Stimulated activated CD4-positive, alpha-beta T cell treated with anti-CD3 and anti-CD28 coated beads, Interleukin-15, amount 100 ng/mL, for 48 hours (primary cell): Measurements from ENCODE around the gene CD44.

ENCODE experiments used
- DNase-seq, 2 donors: peaks; one replicate each; pipeline ENCODE4 v3.0.0-alpha.2; 2020; ENCODE audit warnings: low read depth in 2 of 2

CD44 gene

DNA sequence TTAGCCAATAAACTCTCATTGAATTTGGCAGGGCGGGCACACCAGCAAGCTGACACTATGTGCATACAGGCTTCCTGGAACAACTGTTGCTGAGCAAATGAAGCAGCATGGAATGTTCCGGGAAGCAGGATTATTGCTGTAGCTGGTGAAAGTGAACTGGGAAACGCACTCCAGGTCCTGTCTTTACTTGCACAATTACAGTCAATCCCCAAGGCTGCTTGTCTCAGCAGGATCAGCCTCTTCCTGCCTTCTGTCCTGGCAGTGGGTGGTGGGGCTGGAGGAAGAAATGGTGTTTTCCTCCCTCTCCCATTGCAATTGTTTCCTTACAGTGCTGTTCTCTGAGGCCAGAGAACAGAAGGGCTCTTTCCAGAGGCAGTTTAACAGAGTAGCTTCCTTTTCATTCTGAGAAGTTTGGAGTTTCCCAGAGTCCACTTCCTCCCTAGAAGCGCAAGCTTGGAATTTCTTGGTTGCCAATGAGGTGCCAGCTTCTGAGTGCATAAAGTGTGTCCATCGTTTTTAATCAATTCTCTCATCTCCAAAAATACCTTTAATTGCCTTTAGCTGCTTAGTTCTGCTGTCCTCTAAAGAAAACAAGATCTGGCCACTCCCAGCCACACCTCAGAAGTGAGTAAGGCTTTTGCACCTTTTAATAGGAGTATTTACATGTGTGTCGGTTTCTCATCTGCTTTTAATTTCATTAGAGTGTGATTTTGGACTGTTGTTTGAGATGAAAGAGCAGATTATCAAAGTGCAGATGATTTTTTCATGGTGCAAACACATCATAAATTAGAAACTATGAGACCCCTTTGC, 19.9 kb downstream of the CD44 start:
- DNase-seq, result no peak

DNA sequence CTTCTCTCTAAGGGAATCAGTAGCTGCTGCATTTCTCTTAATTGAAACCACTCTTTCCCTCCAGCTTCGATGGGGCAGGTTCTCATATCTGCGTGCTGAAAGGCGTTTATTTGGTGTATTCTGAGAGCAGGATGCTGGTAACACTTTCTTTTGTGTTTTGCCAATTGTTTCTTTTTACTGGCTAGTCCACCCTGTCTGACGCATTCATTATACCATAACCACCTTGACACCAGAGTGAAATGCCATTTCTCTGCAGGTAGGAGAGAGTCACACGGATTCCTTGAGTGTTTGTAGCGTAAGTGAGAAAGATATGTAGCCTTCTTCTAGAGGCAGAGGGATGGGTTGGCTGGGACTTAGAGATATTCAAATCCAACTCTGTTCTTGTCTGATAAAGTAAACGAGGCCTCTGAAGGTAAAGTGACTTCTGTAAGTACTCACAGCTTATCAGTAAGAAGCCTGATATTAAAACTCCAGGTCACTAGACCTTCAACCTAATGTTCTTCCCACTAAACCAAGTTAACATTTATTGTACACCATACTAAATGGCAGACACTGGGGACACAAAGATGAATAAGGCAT, 21.4 kb downstream of the CD44 start:
- no peak for DNase-seq

DNA sequence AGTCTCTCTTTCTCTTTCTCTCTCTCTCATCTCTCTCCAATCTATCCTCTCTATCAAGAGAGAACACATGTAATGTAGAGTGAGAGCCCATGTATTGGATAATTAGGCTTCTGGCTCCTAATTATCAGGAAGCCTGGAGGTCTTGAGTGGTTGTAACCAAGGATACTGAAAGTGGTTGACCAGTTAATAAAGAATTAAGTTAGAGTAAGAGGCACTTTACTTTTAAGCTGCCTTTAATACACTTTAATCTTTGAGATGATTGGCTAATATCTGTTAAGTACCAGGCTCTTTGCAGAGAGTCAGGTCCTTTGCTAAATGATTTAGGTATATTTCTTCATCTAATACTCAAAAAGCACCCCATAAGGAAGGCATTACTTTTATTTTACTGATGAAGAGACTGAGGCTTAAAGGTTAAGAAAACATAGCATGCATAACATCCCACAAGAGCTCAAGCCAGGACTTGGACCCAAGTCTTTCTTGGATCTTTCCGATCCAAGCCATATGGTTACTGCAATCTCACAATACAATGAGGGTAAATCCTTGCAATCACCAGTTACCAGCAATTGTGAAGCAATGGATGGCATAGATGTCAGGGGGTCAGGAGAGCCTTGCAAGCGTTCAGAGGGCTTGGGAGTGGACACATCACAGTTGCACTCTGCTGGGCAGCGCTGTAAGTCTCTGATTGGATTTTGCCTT, 22.1 kb downstream of the CD44 start:
- no peak for DNase-seq

DNA sequence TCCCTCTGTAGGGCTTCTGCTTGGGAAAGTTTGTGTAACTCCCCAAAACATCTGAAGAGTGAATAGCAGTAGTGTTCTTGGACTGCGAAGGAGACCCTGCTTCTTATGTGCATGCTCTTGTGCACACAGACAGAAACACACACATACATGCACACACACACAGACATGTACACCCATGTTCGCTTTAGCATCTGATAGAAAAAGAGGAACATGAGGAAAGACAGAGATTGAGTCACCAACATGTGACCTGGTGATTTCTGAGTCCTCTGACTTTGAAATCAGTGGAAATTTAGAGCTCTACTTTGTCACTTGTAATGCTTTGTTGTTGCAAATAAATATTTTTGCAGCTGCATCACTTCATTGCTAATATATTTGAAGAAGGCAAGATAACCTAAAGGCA, 23.8 kb downstream of the CD44 start:
- no peak for DNase-seq

DNA sequence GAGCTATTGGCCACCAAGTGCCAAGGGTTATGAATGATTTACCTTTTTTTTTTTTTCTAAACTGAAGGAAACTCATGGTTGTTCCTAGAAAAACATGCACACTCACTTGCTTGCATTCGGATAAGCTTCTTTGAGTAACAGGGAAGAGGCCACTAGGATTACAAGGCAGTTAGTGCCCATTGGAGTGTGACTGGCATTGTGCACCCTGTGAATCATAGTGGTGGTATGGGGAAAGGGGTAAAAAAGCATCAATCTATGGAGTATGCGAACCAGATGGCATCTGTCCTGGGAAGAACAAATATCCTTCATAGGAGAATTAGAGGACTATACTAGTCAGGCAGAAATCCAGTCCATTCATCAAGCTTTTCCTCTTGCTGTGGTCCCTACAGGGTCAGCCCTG, 24.2 kb downstream of the CD44 start:
- no peak for DNase-seq

DNA sequence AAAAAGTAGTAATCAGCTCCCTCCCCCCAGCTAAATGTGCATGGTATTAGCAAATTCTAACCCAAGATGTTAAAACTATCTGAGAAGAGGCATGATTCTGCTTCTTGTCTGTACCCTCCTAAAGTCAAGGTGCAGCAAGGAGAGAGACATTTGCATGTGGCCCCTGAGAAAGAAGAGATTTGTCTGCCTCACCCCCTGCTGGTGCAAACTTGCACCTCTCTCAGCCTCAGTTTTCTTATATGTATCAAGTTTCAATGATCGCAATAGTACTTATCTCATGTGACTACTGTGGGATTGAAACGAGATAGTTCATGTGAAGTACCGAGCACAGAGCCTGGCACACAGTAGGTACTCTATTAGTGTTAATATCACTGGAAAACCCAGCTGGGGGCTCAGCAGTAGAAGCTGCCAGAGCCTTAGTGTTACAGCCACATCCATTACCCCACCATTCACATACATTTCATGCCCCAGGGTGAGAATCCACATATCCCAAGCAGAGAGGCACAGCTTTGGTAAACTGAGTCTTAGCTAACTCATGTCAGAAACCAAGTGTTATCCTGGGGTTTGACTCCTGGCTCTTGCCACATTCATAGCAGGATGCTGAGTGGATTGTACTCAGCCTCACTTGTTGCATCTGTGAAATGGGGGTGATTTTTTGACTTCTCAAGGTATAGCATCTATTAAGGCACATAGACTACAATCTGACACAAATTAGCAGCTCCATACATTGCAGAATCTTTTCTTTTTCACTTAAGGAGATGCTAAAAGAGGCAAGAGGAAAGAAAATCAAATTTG, 24.9 kb downstream of the CD44 start:
- no peak for DNase-seq

DNA sequence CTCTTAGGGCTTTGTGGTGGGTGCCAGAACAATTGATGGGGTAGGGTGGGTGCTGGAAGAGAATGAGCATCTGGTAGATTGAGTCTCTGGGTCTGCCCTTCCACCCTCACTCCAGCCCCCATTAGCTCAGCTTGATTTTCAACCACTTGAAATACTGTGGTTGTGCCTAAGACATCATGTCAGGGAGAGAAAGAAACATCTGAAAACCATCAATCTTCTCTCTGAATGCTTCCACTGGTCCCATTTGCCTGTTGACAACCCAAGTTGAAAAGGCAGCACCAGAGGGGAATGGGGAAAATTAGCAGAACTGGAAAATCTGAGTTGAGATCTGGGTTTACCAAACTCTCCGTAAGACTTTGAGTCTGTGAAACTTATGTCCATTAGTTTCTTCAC, 26.1 kb downstream of the CD44 start:
- DNase-seq, result no peak

DNA sequence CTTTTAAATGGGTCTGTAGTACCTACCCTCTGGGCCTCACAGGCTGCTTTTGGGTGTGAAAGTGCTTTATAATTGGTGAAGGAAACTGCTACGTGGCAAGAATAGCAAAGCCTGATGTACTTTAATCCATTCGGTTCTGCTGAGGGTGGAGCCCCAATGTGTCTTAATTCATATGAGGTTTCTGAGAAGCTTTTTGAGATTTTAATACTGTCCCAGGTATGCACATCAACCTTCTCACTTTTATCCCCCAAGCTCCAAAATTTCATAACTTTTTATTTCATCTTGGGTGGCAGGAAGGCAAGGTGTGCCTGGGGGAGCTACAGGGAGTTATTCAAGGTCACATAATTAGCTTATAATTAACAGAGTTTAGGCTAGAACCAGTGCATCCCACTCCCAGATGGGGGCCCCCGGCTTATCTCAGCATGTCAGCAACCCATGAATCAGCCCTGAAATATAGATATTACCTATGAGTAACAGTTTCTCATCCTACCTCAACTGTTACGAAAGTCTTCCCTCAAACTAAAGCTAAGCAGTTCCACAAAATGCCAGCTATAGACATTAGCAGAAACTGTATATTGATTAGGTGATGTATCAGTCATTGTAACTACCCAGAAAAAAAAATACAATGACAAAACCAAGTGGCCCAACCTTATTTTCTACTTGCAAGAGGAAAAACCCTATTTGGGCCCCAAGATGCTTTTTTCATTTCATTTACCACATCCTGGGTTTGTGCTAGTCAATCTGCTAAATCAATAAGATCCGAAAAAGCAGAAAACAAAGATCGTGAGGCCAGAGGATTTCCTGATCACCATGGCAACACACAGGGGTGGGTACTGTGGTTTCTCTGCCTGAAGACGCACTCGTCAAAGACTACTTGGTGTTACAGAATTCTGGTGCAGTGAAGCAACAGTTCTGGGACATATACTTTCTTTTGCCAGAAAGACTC, 26.7 kb downstream of the CD44 start:
- peak; percentile 74 to 77 for DNase-seq

DNA sequence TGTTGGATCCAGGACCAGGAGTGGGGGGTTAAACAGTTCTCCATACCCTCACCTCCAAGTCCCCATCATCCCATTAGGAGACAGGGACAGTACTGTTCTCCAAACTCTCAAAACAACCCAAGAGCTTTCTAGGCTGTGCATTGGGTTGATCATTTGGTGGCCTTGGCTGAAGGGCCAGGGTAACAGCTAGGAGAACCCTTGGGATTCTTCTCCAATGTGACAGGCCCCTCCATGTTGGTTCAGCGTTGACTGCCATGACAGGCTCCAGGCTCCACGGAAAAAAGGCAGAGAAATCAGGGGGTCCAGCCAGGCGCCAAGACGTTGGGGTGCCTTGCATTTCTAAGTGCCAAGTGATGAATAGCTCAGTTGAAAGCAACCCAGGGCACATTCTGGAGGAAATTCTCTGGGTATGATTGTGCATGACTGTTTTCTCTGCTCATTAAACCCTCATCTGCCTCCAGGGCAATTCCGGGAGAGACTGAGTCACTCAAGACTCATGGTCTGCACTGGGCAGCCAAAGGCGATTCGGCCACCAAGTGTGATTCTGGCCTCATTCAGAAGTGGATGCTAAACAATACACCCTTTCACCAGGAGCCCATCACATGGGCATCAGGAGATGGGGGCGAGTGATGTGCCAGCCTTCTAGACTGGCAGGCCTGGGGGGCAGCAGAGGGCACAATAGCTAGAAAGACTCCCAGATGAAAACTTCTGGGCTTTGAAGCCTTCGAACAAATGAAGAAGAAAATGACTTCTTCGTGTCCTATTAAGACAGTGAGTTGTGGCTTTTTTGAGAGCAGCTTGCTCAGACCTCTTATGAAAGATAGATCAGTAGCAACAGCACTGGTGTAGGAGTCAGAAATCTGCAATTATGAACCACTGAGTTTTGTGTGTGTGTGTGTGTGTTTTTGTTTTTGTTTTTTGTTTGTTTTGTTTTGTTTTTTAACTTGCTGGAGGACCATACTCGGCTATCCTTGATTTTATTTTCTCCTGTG, 27.7 kb downstream of the CD44 start:
- DNase-seq, result no peak

DNA sequence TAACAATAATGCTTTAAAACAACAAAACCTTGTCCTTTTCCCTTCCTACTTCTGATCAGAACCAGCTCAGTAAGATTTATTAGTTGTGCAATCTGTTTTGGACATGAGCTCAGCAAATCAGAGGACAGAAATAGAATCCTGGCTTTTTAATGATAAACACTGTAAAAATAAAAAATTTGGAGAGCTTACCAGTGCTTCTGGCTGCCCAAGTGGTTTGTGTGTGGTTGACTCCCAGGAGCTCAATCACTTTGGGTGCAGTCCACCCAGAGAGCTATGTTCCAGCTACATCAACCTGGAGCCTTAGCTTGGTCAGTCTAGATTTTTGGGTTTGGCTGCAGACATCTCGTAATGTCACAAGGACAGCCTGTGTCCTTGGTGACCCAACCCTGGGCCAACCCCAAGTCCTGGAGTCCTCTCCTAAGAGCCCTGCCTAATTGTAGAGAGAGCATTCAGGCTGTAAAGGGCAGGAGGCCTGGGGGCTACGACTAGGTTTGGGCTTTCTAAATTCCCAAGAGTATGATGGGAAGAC, 28.5 kb downstream of the CD44 start:
- no peak for DNase-seq

DNA sequence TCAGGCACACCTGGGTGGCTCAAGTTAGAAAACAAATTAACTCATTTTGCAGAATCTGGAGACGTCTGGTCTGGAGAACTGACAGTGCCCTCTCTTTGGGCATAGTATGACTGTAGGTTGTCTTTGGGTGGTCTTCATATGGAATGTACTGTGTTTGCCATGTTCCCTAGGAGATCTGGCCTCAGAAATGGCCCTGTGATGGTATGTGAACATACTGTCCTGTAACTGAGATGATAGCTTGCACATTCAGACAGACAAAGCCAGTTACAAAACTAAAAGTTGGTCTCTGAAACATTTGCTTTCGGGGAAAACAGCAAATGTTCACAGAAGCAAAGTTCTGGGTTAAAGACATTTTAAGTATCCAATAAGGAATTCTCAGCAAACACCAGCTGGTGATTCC, 29.7 kb downstream of the CD44 start:
- DNase-seq, result no peak

DNA sequence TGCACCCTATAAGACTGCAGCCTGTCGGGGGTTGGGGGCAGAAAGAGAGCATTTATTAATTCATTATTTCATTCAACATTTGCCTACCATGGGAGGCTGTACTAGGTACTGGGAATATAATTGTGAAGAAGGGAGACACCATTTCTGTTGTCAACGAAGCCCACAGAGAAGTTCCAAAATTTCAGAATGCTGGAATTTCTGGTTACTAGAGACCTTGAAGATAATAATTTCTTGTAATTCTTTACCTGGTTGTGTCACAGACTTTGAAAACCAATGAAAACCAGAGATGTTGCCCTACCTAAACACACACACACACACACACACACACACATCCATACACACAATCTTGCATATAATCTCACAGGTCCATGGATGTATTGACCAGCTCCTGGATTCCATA, 30.1 kb downstream of the CD44 start:
- no peak for DNase-seq

DNA sequence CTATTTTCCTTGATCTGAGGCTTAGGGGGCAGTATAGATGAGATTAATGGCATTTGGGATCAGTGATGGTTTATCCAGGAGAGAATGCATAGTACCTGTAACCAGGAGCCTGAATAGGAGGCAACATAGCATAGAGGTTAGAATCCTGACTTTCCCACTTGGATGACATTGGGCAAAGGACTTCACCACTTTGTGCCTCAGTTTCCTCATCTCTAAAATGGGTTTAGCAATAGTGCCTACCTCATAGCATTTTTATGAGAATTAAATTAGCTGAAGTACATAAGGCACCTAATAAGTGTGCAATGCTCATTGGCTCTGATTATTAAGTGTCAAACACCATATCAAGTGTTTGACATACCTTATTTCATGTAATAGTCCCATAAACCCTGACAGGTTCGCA, 30.8 kb downstream of the CD44 start:
- DNase-seq, result no peak

DNA sequence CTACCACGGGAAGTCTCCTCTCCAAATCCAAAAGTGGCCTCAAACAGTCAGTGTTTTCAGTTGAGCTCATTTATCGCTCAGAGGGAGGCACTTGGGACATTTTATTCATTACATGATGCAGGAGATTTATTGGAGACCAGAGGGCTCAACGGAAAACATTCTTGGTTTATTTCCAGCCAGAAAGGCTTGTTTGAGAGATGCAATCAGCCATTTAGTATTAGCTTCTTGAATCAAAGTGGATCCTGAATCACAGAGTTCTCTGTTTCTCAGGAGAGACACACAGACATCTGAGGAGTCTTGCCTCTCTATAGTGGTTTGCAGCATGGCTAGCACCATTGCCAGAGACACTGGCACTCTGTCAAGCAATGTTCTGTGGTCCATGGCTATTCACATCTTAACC, 31.5 kb downstream of the CD44 start:
- no peak for DNase-seq

DNA sequence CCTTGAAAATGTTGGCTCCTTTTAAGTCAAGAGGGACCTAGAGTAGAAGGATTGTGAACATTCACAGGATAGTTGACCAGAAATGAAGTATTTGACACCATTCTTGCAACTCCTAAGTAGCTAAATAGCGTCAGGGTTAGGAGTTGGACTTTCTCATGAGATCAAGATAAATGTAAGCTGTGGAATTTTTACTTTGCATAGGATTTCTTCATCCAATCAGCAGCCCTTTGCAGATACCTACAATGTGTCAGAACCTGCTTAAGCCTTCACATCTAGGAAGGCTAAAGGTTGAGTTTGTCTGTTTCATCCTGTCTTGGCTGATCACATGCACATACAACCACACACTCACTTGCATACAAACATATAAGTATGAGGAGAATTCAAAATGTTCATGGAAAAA, 32.3 kb downstream of the CD44 start:
- no peak for DNase-seq

DNA sequence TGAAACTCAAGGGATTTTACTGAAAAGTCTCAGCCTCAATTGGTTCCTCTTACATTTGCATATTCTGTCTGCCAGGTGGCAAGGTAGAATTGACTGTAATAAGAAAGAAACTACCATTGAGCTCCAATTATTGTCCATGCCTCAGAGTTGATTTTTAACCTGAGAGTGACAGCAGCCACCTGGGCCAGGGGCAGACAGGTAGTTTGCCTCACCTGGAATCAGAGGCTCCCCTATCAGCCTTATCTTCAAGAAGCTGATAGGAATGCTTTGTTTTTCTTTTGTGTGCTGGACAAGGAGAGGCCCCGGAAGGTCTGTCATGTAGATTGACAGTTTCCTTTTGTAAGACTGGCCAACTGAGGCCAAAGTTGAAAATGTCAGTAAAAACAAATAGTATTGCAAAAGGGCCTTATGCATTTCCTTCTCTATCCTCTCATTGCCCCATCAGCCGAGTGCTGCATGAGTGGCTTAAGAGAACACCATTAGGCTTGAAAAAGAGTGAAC, 34.1 kb downstream of the CD44 start:
- DNase-seq, result no peak

DNA sequence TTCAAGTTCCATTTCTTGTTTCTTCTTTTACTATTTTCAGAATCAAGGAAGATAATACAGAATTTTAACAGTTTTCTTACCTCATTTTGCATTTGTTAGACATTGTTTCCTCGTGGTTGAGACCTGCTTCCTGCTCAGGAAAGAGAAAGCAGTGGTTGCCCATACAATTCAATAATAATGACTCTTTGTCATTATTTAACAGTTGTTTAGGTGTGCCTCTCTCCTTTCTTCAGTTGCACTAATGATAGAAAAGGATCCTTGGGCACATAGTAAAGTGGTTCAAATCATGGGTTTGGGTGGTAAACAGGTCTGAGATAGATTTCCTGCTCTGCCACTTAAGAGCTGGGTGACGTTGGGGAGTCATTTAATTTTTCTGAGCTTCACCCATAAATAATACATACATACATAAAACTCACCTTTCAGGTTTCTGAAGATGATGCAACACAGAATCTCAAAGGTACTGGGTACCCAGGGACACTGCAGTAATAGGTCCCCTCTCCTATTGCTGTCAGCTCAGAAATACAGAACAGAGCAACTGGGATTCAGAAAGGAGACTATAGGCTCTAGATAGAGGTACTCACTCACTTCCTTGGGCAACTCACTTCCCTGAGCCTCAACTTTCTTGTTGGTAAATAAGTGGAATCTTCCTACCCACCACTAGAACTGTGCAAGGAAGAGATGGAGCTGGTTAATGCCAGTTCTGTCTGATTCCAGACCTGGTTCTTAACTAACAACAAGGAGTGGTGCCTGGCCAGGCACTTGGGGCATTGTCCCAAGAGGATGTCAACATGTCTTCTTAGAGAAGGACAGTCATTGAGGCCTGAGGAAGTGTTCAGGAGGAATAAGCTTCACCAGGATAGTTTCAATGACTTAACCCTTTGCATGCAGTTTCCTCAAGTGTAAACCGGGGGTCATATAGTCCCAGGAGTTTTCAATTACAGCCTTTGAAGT, 34.9 kb downstream of the CD44 start:
- no peak for DNase-seq

DNA sequence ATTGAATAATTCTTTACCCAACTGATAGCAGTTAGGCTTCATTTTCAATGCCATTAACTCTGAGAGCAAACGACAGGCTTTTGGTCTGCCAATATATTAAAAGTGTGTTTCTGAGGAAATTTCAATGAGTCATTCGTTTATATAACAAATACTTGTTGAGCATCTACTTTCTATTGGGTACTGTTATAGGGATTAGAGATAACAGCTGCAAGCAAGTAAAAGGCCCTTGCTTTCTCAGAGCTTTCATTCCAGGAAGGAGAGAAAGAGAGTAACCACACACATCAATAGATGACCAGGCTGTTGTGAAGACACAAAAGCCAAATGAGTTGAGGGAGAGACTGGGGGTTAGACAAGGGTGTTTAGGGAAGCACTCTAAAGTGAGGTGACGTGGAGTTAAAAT, 35.7 kb downstream of the CD44 start:
- no peak for DNase-seq
